CD14-positive monocyte (primary cell): Measurements from ENCODE around the gene KRTAP10-6. TPM values are rescaled to one million over a fixed set of nuclear protein-coding genes. Genes with fewer than 3 reads are reported as not detected.

Source experiments
- DNase-seq, 3 donors: peaks; one replicate each; pipeline ENCODE4 v3.0.0-alpha.2; 2011 to 2022
- H2AFZ ChIP-seq: 2 replicates; pipeline ENCODE4 v1.6.0; 2012; ENCODE audit warnings: mild to moderate bottlenecking, low read depth, low read length, inconsistent platforms; ENCODE audit not compliant: insufficient read depth, poor library complexity, severe bottlenecking
- H3K27ac ChIP-seq, 2 donors: 1 replicate in 1 of 2; 2 replicates in 1 of 2; pipeline ENCODE4 v1.5.1; 2012 to 2013; ENCODE audit warnings: low read length in 2 of 2, control low read depth in 1 of 2, inconsistent platforms in 1 of 2, low read depth in 1 of 2, mild to moderate bottlenecking in 1 of 2
- H3K27me3 ChIP-seq, 2 donors: one replicate each; pipeline versions ENCODE4 v1.6.0 to v1.6.1; 2011 to 2013; ENCODE audit warnings: low read length in 2 of 2; ENCODE audit not compliant: control insufficient read depth in 2 of 2, insufficient read depth in 2 of 2
- H3K36me3 ChIP-seq, 2 donors: replicated peaks in 1 of 2; 1 replicate in 1 of 2; 2 replicates in 1 of 2; pipeline versions ENCODE4 v1.5.1 to v1.6.1; 2012 to 2013; ENCODE audit warnings: low read length in 2 of 2, control low read depth in 1 of 2, inconsistent platforms in 1 of 2, mild to moderate bottlenecking in 1 of 2; ENCODE audit not compliant: insufficient read depth in 2 of 2, control insufficient read depth in 1 of 2
- H3K4me1 ChIP-seq, 2 donors: 1 replicate in 1 of 2; 2 replicates in 1 of 2; pipeline versions ENCODE4 v1.5.1 to v1.6.1; 2012 to 2013; ENCODE audit warnings: low read length in 2 of 2, control low read depth in 1 of 2, inconsistent platforms in 1 of 2, mild to moderate bottlenecking in 1 of 2, moderate library complexity in 1 of 2; ENCODE audit not compliant: insufficient read depth in 2 of 2, control insufficient read depth in 1 of 2
- H3K4me2 ChIP-seq: replicated peaks from 2 replicates; pipeline ENCODE3; 2012; ENCODE audit warnings: low read length, moderate library complexity, mild to moderate bottlenecking; ENCODE audit not compliant: poor library complexity, severe bottlenecking; ENCODE audit errors: extremely low read depth
- H3K4me3 ChIP-seq, 3 experiments: fragments of 200-600 bp in 1 of 3; sonication (generic) in 1 of 3; replicated peaks in 1 of 3; 1 replicate in 2 of 3; 2 replicates in 1 of 3; pipeline ENCODE4 v1.5.1; 2011 to 2013; ENCODE audit warnings: low read length in 3 of 3, mild to moderate bottlenecking in 3 of 3, control low read depth in 2 of 3, low read depth in 2 of 3, inconsistent platforms in 1 of 3, moderate library complexity in 1 of 3
- H3K79me2 ChIP-seq: 2 replicates; pipeline ENCODE4 v1.6.0; 2012; ENCODE audit warnings: mild to moderate bottlenecking, control low read depth, inconsistent platforms, low read length, moderate library complexity; ENCODE audit not compliant: insufficient read depth
- H3K9ac ChIP-seq: 2 replicates; pipeline ENCODE4 v1.6.0; 2017; ENCODE audit warnings: low read length, mild to moderate bottlenecking; ENCODE audit not compliant: insufficient read depth, poor library complexity, severe bottlenecking
- H3K9me3 ChIP-seq, 2 donors: replicated peaks in 1 of 2; 1 replicate in 1 of 2; 2 replicates in 1 of 2; pipeline versions ENCODE4 v1.5.1 to v1.6.1; 2012 to 2013; ENCODE audit warnings: low read length in 2 of 2, control low read depth in 1 of 2; ENCODE audit not compliant: control insufficient read depth in 1 of 2, insufficient read depth in 1 of 2
- H4K20me1 ChIP-seq: 2 replicates; pipeline ENCODE4 v1.6.0; 2012; ENCODE audit warnings: mild to moderate bottlenecking, low read length, control low read depth, moderate library complexity; ENCODE audit not compliant: insufficient read depth
- H3K27ac Mint-ChIP-seq, 7 donors: one replicate each; pipeline ENCODE4 v1.8.0; 2020; ENCODE audit warnings: mild to moderate bottlenecking in 7 of 7, mixed read lengths in 7 of 7, moderate library complexity in 6 of 7, inconsistent platforms in 2 of 7
- H3K27me3 Mint-ChIP-seq, 3 donors: one replicate each; pipeline ENCODE4 v1.8.0; 2021 to 2022; ENCODE audit warnings: low read depth in 3 of 3, mild to moderate bottlenecking in 3 of 3, mixed read lengths in 3 of 3, moderate library complexity in 3 of 3, inconsistent platforms in 1 of 3
- H3K36me3 Mint-ChIP-seq, 2 donors: one replicate each; pipeline ENCODE4 v1.8.0; 2020; ENCODE audit warnings: mixed read lengths in 2 of 2, inconsistent platforms in 1 of 2, mild to moderate bottlenecking in 1 of 2
- H3K4me1 Mint-ChIP-seq: one replicate; pipeline ENCODE4 v1.8.0; 2020; ENCODE audit warnings: mild to moderate bottlenecking, mixed read lengths
- H3K4me3 Mint-ChIP-seq, 2 donors: one replicate each; pipeline ENCODE4 v1.8.0; 2020; ENCODE audit warnings: mild to moderate bottlenecking in 2 of 2, mixed read lengths in 2 of 2, moderate library complexity in 1 of 2
- H3K9me3 Mint-ChIP-seq, 7 donors: one replicate each; pipeline ENCODE4 v1.8.0; 2020 to 2022; ENCODE audit warnings: mixed read lengths in 7 of 7, mild to moderate bottlenecking in 6 of 7, moderate library complexity in 6 of 7, inconsistent platforms in 2 of 7
- CTCF ChIP-seq: fragments of 200-600 bp; IDR thresholded peaks from one replicate; pipeline ENCODE4 v1.8.0; 2022; ENCODE audit warnings: antibody characterized with exemption, mild to moderate bottlenecking
- WGBS: methylation state at CpG from one replicate; pipeline ENCODE4 v1.1.5; 2013; ENCODE audit warnings: missing lambda C conversion rate; ENCODE audit not compliant: insufficient coverage; 5-methylcytosine and 5-hydroxymethylcytosine counted together
- intact Hi-C, 2 donors: fragments of 100-400 bp; cut with micrococcal nuclease; formaldehyde crosslinking; loops; one replicate each; pipeline versions ENCODE4 v1.15.0 to v1.15.1; 2023
- polyA plus RNA-seq, 3 donors: library from polyadenylated mRNA; depleted of rRNA in 1 of 3; unstranded in 2 of 3; stranded (reverse) in 1 of 3; fragments of 300-500 nt in 2 of 3; fragments of >200 nt in 1 of 3; fragmentation: Illumina TruSeq in 2 of 3; gene quantifications; 1 replicate in 2 of 3; 2 replicates in 1 of 3; pipeline ENCODE4 v1.2.3, GENCODE V29; 2012 to 2021

The KRTAP10-6 gene
- polyA plus RNA-seq, 3 donors, result not detected

DNA sequence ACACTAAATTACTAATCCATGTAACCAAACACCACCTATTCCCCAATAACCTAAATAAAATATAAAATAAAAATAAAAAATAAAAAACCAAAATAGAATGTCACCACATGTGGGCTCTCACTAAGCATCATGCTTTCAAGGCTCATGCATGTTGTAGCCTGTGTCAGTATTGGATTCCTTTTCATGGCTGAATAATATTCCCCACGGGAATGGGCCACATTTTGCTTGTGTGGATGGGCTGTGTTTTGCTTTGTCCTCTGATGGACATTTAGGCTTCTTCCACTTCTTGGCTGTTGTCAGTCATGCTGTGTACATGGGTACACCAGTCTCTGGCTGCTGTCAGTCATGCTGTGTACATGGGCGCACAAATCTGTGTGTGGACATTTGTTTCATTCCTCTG, 3.2 kb downstream of the KRTAP10-6 start:
- no peaks in the 10 kb centered on the region for H3K4me1 Mint-ChIP-seq
- DNase-seq, result no peak
- no peaks in the 10 kb centered on the region for H3K4me1 ChIP-seq
- no peak overlapping the region for H3K27ac Mint-ChIP-seq
- 100% methylated on average over 2 of the region's 2 CpGs for WGBS
- intact Hi-C loops, result no loop called here
- no peak overlapping the region for H2AFZ ChIP-seq
- H3K27me3 ChIP-seq, result peaks cover 0 to 13% of the 10 kb centered on the region in 2 donors
- no peaks in the 10 kb centered on the region for H3K36me3 ChIP-seq
- H3K27me3 Mint-ChIP-seq, result peaks cover 2 to 40% (median 10%) of the 10 kb centered on the region in 3 donors
- no peak overlapping the region for H3K4me3 Mint-ChIP-seq
- no peaks in the 10 kb centered on the region for H3K36me3 Mint-ChIP-seq
- H4K20me1 ChIP-seq, result no peaks in the 10 kb centered on the region
- no peak overlapping the region for H3K4me3 ChIP-seq
- H3K9ac ChIP-seq, result no peak overlapping the region
- H3K9me3 ChIP-seq, result no peaks in the 10 kb centered on the region
- TF ChIP-seq CTCF, result no peak
- peaks cover 2 to 19% (median 5%) of the 10 kb centered on the region in 7 donors for H3K9me3 Mint-ChIP-seq
- H3K4me2 ChIP-seq, result no peak overlapping the region
- no peak overlapping the region for H3K27ac ChIP-seq
- H3K79me2 ChIP-seq, result no peaks in the 10 kb centered on the region

DNA sequence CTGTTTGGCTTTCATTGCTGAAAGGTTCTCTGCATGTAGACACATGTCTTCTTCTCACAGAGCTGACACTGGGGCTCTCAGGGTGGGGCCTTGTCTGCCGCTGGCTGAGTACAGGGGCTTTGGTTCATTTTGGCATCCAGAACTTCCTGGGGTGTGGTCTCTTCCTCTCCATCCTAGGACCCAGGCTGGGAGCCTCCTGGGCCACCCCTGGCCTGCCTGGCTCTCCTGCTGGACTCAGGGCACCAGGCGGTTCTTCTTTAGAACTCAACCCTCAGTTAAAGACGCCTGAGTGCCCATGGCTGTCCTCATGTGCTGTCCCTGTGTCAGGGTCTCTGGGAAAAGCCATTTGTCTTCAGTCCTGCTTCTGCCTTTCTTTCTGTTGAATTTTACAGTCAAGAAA, 6.4 kb downstream of the KRTAP10-6 start:
- H3K79me2 ChIP-seq, result no peaks in the 10 kb centered on the region
- no peak overlapping the region for H2AFZ ChIP-seq
- no peak overlapping the region for H3K4me2 ChIP-seq
- no peak overlapping the region for H3K27ac ChIP-seq
- intact Hi-C loops, result no loop called here
- H3K27ac Mint-ChIP-seq, result no peak overlapping the region
- no peaks in the 10 kb centered on the region for H3K4me1 Mint-ChIP-seq
- H3K4me3 Mint-ChIP-seq, result no peak overlapping the region
- peaks cover 2 to 42% (median 13%) of the 10 kb centered on the region in 3 donors for H3K27me3 Mint-ChIP-seq
- no peak for DNase-seq
- H3K4me1 ChIP-seq, result no peaks in the 10 kb centered on the region
- H4K20me1 ChIP-seq, result no peaks in the 10 kb centered on the region
- TF ChIP-seq CTCF, result no peak
- peaks cover 6 to 8% of the 10 kb centered on the region in 2 donors for H3K9me3 ChIP-seq
- peaks cover 0 to 16% of the 10 kb centered on the region in 2 donors for H3K27me3 ChIP-seq
- no peaks in the 10 kb centered on the region for H3K36me3 ChIP-seq
- no peak overlapping the region for H3K9ac ChIP-seq
- no peaks in the 10 kb centered on the region for H3K36me3 Mint-ChIP-seq
- 90% methylated on average over 3 of the region's 3 CpGs for WGBS
- H3K9me3 Mint-ChIP-seq, result peaks cover 11 to 30% (median 19%) of the 10 kb centered on the region in 7 donors
- H3K4me3 ChIP-seq, result no peak overlapping the region
